B cell (primary cell): ENCODE measurements around the gene SPPL3. TPM values are rescaled to one million over a fixed set of nuclear protein-coding genes. Genes with fewer than 3 reads are reported as not detected.

ENCODE experiments used
- ATAC-seq: fragments of 200-7000 bp; cut with Tn5 transposase; one replicate; pipeline ENCODE4 v1.10.0; 2021; ENCODE audit warnings: low read depth, mild to moderate bottlenecking, moderate number of reproducible peaks, moderate library complexity
- CTCF ChIA-PET: fragments of 350-600 bp; sonication (Branson Sonifier 250); formaldehyde crosslinking; loops from one replicate; lab custom pipeline; 2021; ENCODE audit warnings: antibody characterized with exemption, inconsistent platforms; lab: Charles Lee
- POLR2A ChIA-PET: fragments of 350-600 bp; sonication (Branson Sonifier 250); formaldehyde crosslinking; loops from one replicate; lab custom pipeline; 2021; ENCODE audit warnings: antibody characterized with exemption; lab: Charles Lee
- DNase-seq: peaks from one replicate; pipeline ENCODE4 v3.0.0; 2013
- H2AFZ ChIP-seq: 2 replicates; pipeline ENCODE4 v1.6.1; 2012; ENCODE audit warnings: mild to moderate bottlenecking, low read depth, low read length; ENCODE audit not compliant: insufficient read depth, poor library complexity, severe bottlenecking
- H3K27ac ChIP-seq, 2 donors: 1 replicate in 1 of 2; 2 replicates in 1 of 2; pipeline ENCODE4 v1.5.1; 2012 to 2013; ENCODE audit warnings: low read length in 2 of 2, mild to moderate bottlenecking in 2 of 2, moderate library complexity in 1 of 2
- H3K27me3 ChIP-seq, 4 experiments: fragments of 200-600 bp in 1 of 4; sonication (generic) in 1 of 4; replicated peaks in 1 of 4; 1 replicate in 2 of 4; 2 replicates in 2 of 4; pipeline versions ENCODE4 v1.6.1 to v1.7.0; 2013 to 2016; ENCODE audit warnings: low read length in 3 of 4, mild to moderate bottlenecking in 2 of 4, mixed read lengths in 1 of 4, moderate library complexity in 1 of 4; ENCODE audit not compliant: insufficient read depth in 4 of 4, control insufficient read depth in 3 of 4; ENCODE audit errors: control extremely low read depth in 1 of 4
- H3K36me3 ChIP-seq, 2 experiments: replicated peaks in 1 of 2; 1 replicate in 1 of 2; 2 replicates in 1 of 2; pipeline versions ENCODE4 v1.6.1 to v1.7.1; 2013; ENCODE audit warnings: low read length in 1 of 2; ENCODE audit not compliant: insufficient read depth in 2 of 2, control insufficient read depth in 1 of 2; ENCODE audit errors: control extremely low read depth in 1 of 2, extremely low read depth in 1 of 2
- H3K4me1 ChIP-seq, 2 donors: fragments of 200-600 bp in 1 of 2; sonication (generic) in 1 of 2; 1 replicate in 1 of 2; 2 replicates in 1 of 2; pipeline versions ENCODE4 v1.5.1 to v1.6.1; 2013 to 2017; ENCODE audit warnings: low read length in 2 of 2; ENCODE audit not compliant: control insufficient read depth in 2 of 2, insufficient read depth in 2 of 2
- H3K4me2 ChIP-seq: replicated peaks from 2 replicates; pipeline ENCODE3; 2012; ENCODE audit warnings: mild to moderate bottlenecking, low read depth, low read length; ENCODE audit not compliant: poor library complexity, severe bottlenecking
- H3K4me3 ChIP-seq, 5 experiments: fragments of 200-600 bp in 1 of 5; sonication (generic) in 1 of 5; 1 replicate in 3 of 5; 2 replicates in 2 of 5; pipeline versions ENCODE4 v1.5.1 to v1.7.0; 2011 to 2016; ENCODE audit warnings: low read length in 4 of 5, mild to moderate bottlenecking in 4 of 5, low read depth in 2 of 5, control low read depth in 1 of 5, moderate library complexity in 1 of 5; ENCODE audit not compliant: insufficient read depth in 1 of 5; ENCODE audit errors: control extremely low read depth in 1 of 5, extremely low read depth in 1 of 5
- H3K79me2 ChIP-seq: fragments of 200-600 bp; sonication (generic); one replicate; pipeline ENCODE4 v1.6.0; 2016; ENCODE audit warnings: low read length; ENCODE audit not compliant: control insufficient read depth, insufficient read depth
- H3K9ac ChIP-seq: fragments of 200-600 bp; sonication (generic); 2 replicates; pipeline ENCODE4 v1.6.1; 2017; ENCODE audit warnings: mild to moderate bottlenecking, low read length, moderate library complexity
- H3K9me3 ChIP-seq, 3 donors: one replicate each; pipeline versions ENCODE4 v1.6.1 to v1.7.1; 2013; ENCODE audit warnings: low read length in 2 of 3; ENCODE audit not compliant: control insufficient read depth in 2 of 3, insufficient read depth in 1 of 3; ENCODE audit errors: control extremely low read depth in 1 of 3
- H4K20me1 ChIP-seq: 2 replicates; pipeline ENCODE4 v1.6.0; 2012; ENCODE audit warnings: mild to moderate bottlenecking, low read length; ENCODE audit not compliant: insufficient read depth, control insufficient read depth, poor library complexity, severe bottlenecking
- H3K27ac Mint-ChIP-seq: one replicate; pipeline ENCODE4 v1.8.0; 2021; ENCODE audit warnings: mixed read lengths
- H3K27me3 Mint-ChIP-seq: one replicate; pipeline ENCODE4 v1.8.0; 2021; ENCODE audit warnings: mixed read lengths
- H3K4me1 Mint-ChIP-seq: one replicate; pipeline ENCODE4 v1.8.0; 2021; ENCODE audit warnings: mixed read lengths
- H3K4me3 Mint-ChIP-seq: one replicate; pipeline ENCODE4 v1.8.0; 2021; ENCODE audit warnings: mixed read lengths
- H3K9me3 Mint-ChIP-seq: one replicate; pipeline ENCODE4 v1.8.0; 2022; ENCODE audit warnings: mixed read lengths; ENCODE audit not compliant: insufficient read depth
- EZH2 ChIP-seq: IDR thresholded peaks from 2 replicates; pipeline ENCODE4 v1.6.1; 2012; ENCODE audit warnings: borderline replicate concordance, low read depth, mild to moderate bottlenecking, moderate library complexity, low read length; ENCODE audit not compliant: insufficient read depth, poor library complexity, severe bottlenecking
- WGBS: methylation state at CpG from one replicate; pipeline ENCODE4 v1.1.5; 2013; ENCODE audit warnings: missing lambda C conversion rate; ENCODE audit not compliant: insufficient coverage; 5-methylcytosine and 5-hydroxymethylcytosine counted together
- intact Hi-C: fragments of 100-400 bp; cut with micrococcal nuclease; formaldehyde crosslinking; loops from one replicate; pipeline ENCODE4 v1.10.0; 2022
- polyA plus RNA-seq: library from polyadenylated mRNA; depleted of rRNA; stranded (reverse); fragments of >200 nt; gene quantifications from 2 replicates; pipeline ENCODE4 v1.2.3, GENCODE V29; 2012
- total RNA-seq, 2 donors: library from RNA; stranded (reverse); fragments of 120-200 nt in 1 of 2; gene quantifications; 1 replicate in 1 of 2; 2 replicates in 1 of 2; pipeline versions ENCODE4 v1.2.3 to v1.2.4, GENCODE V29; 2013 to 2022
- TF ChIP-seq, protein P1 (sequence below): fragments of 200-600 bp; IDR thresholded peaks from one replicate; pipeline ENCODE4 v1.8.0; 2022; ENCODE audit warnings: antibody characterized with exemption, mild to moderate bottlenecking

SPPL3 gene
- total and polyA plus RNA-seq, 2 donors (not counting 1 experiment from before 2014, with no cell fraction given) = 12.3 to 43.6 TPM

DNA sequence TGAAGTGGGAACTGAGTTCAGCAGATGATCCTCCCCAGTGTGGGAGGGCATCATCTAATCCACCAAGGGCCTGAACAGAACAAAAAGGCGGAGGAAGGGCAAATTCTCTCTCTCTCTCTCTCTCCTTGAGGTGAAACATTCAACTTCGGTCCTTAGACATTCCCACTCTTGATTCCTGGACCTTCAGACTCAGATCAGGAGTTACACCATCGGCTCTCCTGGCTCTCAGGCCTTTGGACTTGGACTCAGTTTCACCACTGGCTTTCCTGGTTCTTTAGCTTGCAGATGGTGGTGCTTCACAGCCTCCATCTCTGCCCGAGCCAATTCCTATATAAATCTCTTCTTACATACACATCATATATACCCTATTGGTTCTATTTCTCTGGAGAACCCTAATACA, 73.2 kb downstream of the SPPL3 start:
- Histone ChIP-seq H2AFZ (no peak overlapping the region), H4K20me1 (peaks cover 89% of the 10 kb centered on the region), H3K4me2 (no peak overlapping the region), H3K4me3 (no peak overlapping the region), H3K9me3 (no peaks in the 10 kb centered on the region), H3K36me3 (no peaks in the 10 kb centered on the region), H3K4me1 (peaks cover 30 to 34% of the 10 kb centered on the region in 2 donors), H3K27me3 (no peaks in the 10 kb centered on the region), H3K9ac (no peak overlapping the region), H3K79me2 (peaks cover 84% of the 10 kb centered on the region), H3K27ac (no peak overlapping the region)
- intact Hi-C loops = no loop called here
- no peak for ATAC-seq
- no peak for DNase-seq
- TF ChIP-seq EZH2 = no peak
- TF ChIP-seq, protein P1, sequence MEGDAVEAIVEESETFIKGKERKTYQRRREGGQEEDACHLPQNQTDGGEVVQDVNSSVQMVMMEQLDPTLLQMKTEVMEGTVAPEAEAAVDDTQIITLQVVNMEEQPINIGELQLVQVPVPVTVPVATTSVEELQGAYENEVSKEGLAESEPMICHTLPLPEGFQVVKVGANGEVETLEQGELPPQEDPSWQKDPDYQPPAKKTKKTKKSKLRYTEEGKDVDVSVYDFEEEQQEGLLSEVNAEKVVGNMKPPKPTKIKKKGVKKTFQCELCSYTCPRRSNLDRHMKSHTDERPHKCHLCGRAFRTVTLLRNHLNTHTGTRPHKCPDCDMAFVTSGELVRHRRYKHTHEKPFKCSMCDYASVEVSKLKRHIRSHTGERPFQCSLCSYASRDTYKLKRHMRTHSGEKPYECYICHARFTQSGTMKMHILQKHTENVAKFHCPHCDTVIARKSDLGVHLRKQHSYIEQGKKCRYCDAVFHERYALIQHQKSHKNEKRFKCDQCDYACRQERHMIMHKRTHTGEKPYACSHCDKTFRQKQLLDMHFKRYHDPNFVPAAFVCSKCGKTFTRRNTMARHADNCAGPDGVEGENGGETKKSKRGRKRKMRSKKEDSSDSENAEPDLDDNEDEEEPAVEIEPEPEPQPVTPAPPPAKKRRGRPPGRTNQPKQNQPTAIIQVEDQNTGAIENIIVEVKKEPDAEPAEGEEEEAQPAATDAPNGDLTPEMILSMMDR = no peak
- no peak overlapping the region for H3K27ac Mint-ChIP-seq
- no peaks in the 10 kb centered on the region for H3K27me3 Mint-ChIP-seq
- no peak overlapping the region for H3K4me3 Mint-ChIP-seq
- ChIA-PET POLR2A (no interaction called here), CTCF (no interaction called here)
- peaks cover 58% of the 10 kb centered on the region for H3K4me1 Mint-ChIP-seq
- no peaks in the 10 kb centered on the region for H3K9me3 Mint-ChIP-seq
- 100% methylated on average over 4 of the region's 4 CpGs for WGBS

DNA sequence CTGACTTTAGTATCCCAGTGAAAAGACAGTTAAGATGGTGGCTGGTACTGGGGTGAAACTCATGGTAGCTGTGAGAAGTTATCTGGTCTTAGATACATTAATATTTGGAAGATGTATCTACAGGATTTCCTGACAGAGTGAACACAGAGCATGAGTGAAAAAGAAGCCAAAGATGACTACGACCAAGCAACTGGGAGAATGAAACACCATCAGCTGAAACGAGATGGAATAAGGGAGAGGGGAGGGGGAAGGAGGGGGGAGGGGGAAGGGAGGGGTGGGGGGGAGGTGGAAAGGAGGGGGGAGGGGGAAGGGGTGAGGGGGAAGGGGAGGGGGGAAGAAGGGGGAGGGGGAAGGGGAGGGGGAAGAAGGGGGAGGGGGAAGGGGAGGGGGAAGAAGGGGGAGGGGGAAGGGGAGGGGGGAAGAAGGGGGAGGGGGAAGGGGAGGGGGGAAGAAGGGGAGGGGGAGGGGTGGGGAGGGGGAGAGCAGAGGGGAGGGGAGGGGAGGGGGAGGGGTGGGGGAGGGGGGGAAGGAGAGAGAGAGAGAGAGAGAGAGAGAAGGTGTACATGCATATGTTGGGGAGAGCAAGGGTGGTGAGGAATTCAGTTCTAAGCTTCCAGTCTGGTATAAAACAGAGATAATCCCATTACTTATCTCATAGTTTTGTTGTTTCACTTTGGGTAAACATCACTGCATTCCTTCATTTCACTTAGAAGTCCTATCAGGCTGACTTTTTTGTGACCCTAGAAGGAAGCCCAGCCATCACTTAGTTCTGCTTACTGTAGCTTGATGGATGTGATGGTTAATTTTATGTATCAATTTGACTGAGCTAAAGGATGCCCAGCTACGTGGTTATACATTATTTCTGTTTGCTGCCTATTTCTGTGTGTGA, 73.9 kb downstream of the SPPL3 start:
- H3K9ac ChIP-seq = no peak overlapping the region
- Mint-ChIP-seq H3K4me1 (peaks cover 56% of the 10 kb centered on the region), H3K9me3 (no peaks in the 10 kb centered on the region), H3K27ac (no peak overlapping the region), H3K27me3 (no peaks in the 10 kb centered on the region), H3K4me3 (no peak overlapping the region)
- no peak for TF ChIP-seq EZH2
- TF ChIP-seq, protein P1 = no peak
- ATAC-seq (no peak), DNase-seq (no peak)
- intact Hi-C loops = no loop called here
- no peak overlapping the region for H3K4me2 ChIP-seq
- H3K79me2 ChIP-seq = peaks cover 91% of the 10 kb centered on the region
- H4K20me1 ChIP-seq = peaks cover 89% of the 10 kb centered on the region
- ChIA-PET POLR2A (no interaction called here), CTCF (no interaction called here)
- no CpG with 5 or more reads among the region's 3 CpGs for WGBS
- H3K4me3 ChIP-seq = no peak overlapping the region
- no peaks in the 10 kb centered on the region for H3K27me3 ChIP-seq
- H3K27ac ChIP-seq = no peak overlapping the region
- H3K4me1 ChIP-seq = peaks cover 24 to 28% of the 10 kb centered on the region in 2 donors
- no peaks in the 10 kb centered on the region for H3K9me3 ChIP-seq
- no peak overlapping the region for H2AFZ ChIP-seq
- H3K36me3 ChIP-seq = no peaks in the 10 kb centered on the region
